HG03060 (cell line): ENCODE results near the gene RAB1B.
"Not testable (repeated sequence)": the region's sequence is repeated elsewhere in the genome, so short reads cannot be mapped to it uniquely, and the experiment has no call there.

Experiments
- ATAC-seq: cut with Tn5 transposase; IDR thresholded peaks from one replicate; pipeline ENCODE4 v1.9.1; 2021; ENCODE audit warnings: low read depth, moderate number of reproducible peaks; ENCODE audit not compliant: unreplicated experiment

The RAB1B gene

GRCh38 chr11:66239511-66239910 lies 28.9 kb upstream of the RAB1B start:
- ATAC-seq: no peak

GRCh38 chr11:66239998-66240780 lies 28.2 kb upstream of the RAB1B start:
- no peak for ATAC-seq

- no peak for ATAC-seq
Observed at GRCh38 chr11:66240781-66241136, 27.7 kb upstream of the RAB1B start.

- ATAC-seq: no peak
Observed at GRCh38 chr11:66242095-66242765, 26.2 kb upstream of the RAB1B start.

GRCh38 chr11:66243782-66244535 lies 24.5 kb upstream of the RAB1B start:
- ATAC-seq: no peak

GRCh38 chr11:66247295-66247694 lies 21.1 kb upstream of the RAB1B start:
- ATAC-seq: no peak

GRCh38 chr11:66247801-66248200 lies 20.6 kb upstream of the RAB1B start:
- ATAC-seq: no peak

- no peak for ATAC-seq
Observed at GRCh38 chr11:66248903-66249302, 19.5 kb upstream of the RAB1B start.

- ATAC-seq: no peak
Observed at GRCh38 chr11:66251809-66252208, 16.6 kb upstream of the RAB1B start.

GRCh38 chr11:66253081-66253480 lies 15.4 kb upstream of the RAB1B start:
- ATAC-seq: not testable (repeated sequence)

- ATAC-seq: no peak
Observed at GRCh38 chr11:66258473-66258893, 10.0 kb upstream of the RAB1B start.

GRCh38 chr11:66259225-66259624 lies 9.2 kb upstream of the RAB1B start:
- no peak for ATAC-seq

GRCh38 chr11:66259956-66260355 lies 8.5 kb upstream of the RAB1B start:
- ATAC-seq: no peak

GRCh38 chr11:66261578-66261977 lies 6.9 kb upstream of the RAB1B start:
- no peak for ATAC-seq

- ATAC-seq: no peak
Observed at GRCh38 chr11:66262191-66262590, 6.2 kb upstream of the RAB1B start.

- no peak for ATAC-seq
Observed at GRCh38 chr11:66262696-66263095, 5.7 kb upstream of the RAB1B start.

GRCh38 chr11:66263231-66263630 lies 5.2 kb upstream of the RAB1B start:
- ATAC-seq: no peak

- ATAC-seq: no peak
Observed at GRCh38 chr11:66263785-66264184, 4.7 kb upstream of the RAB1B start.

- no peak for ATAC-seq
Observed at GRCh38 chr11:66264383-66264782, 4.1 kb upstream of the RAB1B start.

GRCh38 chr11:66264914-66265313 lies 3.5 kb upstream of the RAB1B start:
- ATAC-seq: no peak
